ENCODE measurements around the gene SAFB.

GRCh38 chr19:5694956-5695648, 72.2 kb downstream of the SAFB start:
- TF ChIP-seq CTCF (IDR thresholded peaks at IDR 0.05) = no peak
- no peak for TF ChIP-seq POLR2A (IDR thresholded peaks at IDR 0.05)
